Transverse colon (tissue), 4 donors: ENCODE data around the gene SLC19A1. TPM values are rescaled to one million over a fixed set of nuclear protein-coding genes. Genes with fewer than 3 reads are reported as not detected.

Experiments used
- DNase-seq: peaks from one replicate; pipeline ENCODE4 v3.0.0-alpha.2; 2019
- H3K27ac ChIP-seq, 4 donors: fragments of 200-600 bp; sonication (generic); 2 replicates each; pipeline ENCODE4 v1.5.1; 2016 to 2018; ENCODE audit warnings: inconsistent platforms in 4 of 4
- H3K27me3 ChIP-seq: fragments of 200-600 bp; sonication (generic); 2 replicates; pipeline ENCODE4 v1.5.1; 2017; ENCODE audit warnings: inconsistent platforms
- H3K36me3 ChIP-seq, 4 donors: fragments of 200-600 bp; sonication (generic); 2 replicates each; pipeline ENCODE4 v1.5.1; 2017 to 2019; ENCODE audit warnings: inconsistent platforms in 4 of 4
- H3K4me1 ChIP-seq, 4 donors: fragments of 200-600 bp; sonication (generic); 2 replicates each; pipeline ENCODE4 v1.5.1; 2017 to 2020; ENCODE audit warnings: inconsistent platforms in 4 of 4
- H3K4me3 ChIP-seq, 4 donors: fragments of 200-600 bp; sonication (generic); 1 replicate in 1 of 4; 2 replicates in 3 of 4; pipeline versions ENCODE4 v1.5.1 to v1.6.1; 2017 to 2019; ENCODE audit warnings: inconsistent platforms in 4 of 4
- H3K9me3 ChIP-seq, 2 donors: fragments of 200-600 bp; sonication (generic); 2 replicates each; pipeline ENCODE4 v1.5.1; 2017 to 2019; ENCODE audit warnings: inconsistent platforms in 2 of 2
- EP300 ChIP-seq: sonication (generic); formaldehyde crosslinking; IDR thresholded peaks from one replicate; pipeline ENCODE4 v1.6.1; 2017; ENCODE audit warnings: antibody characterized with exemption, low read depth
- POLR2A ChIP-seq: fragments of 450-650 bp; IDR thresholded peaks from one replicate; pipeline ENCODE4 v1.6.1; 2016; ENCODE audit warnings: antibody characterized with exemption, mild to moderate bottlenecking, moderate library complexity
- POLR2AphosphoS5 ChIP-seq, 3 donors: sonication (generic); formaldehyde crosslinking; IDR thresholded peaks; one replicate each; pipeline ENCODE4 v1.6.1; 2016; ENCODE audit warnings: antibody characterized with exemption in 3 of 3
- WGBS, 2 donors: methylation state at CpG; one replicate each; pipeline ENCODE4 v1.1.5; 2018; ENCODE audit warnings: low coverage in 1 of 2; 5-methylcytosine and 5-hydroxymethylcytosine counted together
- in situ Hi-C, 4 donors: fragments of 200-750 bp; cut with MboI; loops; one replicate each; pipeline versions ENCODE4 v1.15.0 to v1.15.1; 2017; ENCODE audit warnings: low sequenced_read_pairs in 3 of 4, low pct_ligation_motif_present in 1 of 4, low pct_unique_long_range_greater_than_20kb in 1 of 4
- intact Hi-C: fragments of 100-400 bp; cut with DNase I; formaldehyde crosslinking; loops from one replicate; pipeline ENCODE4 v1.15.1; 2023; ENCODE audit warnings: low total_unique reads
- total RNA-seq, 4 donors: library from RNA; depleted of rRNA; stranded (reverse); fragments of >200 nt; gene quantifications; one replicate each; pipeline ENCODE4 v1.1.0, GENCODE V29; 2016
- TF ChIP-seq, protein P1 (sequence below), 5 experiments: fragments of 200-600 bp in 3 of 5; fragments of 450-650 bp in 2 of 5; sonication (generic) in 3 of 5; IDR thresholded peaks; 1 replicate in 2 of 5; 2 replicates in 3 of 5; pipeline ENCODE4 v1.5.1; 2016 to 2017; ENCODE audit warnings: antibody characterized with exemption in 5 of 5, inconsistent platforms in 3 of 5, mild to moderate bottlenecking in 2 of 5, moderate library complexity in 1 of 5

SLC19A1 gene
- total RNA-seq, 4 donors from 2014 or later: 8.3 to 24.1 (median 17.3) TPM

DNA sequence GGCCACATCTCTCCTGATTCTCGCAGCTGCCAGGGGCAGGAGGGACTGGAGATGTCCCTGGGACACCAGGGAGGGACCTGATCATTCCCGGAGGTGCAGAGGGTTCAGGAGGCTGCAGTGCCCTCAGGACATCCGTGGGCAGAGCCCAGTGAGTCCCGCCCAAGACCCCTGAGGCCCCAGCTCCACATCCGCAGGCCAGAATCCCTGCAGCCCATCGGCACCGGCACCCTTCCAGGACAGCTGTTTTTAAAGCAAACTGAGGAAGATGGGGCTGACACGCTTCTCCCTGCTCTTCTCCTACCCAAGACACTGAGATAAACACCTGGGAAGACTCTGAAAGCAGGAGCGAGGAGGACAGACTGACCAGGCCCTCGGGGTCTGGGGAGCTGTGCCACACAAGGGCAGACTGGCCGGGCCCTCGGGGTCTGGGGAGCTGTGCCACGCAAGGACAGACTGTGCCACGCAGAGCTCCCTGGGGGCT, 25.5 kb downstream of the SLC19A1 start:
- no peak overlapping the region for H3K4me3 ChIP-seq
- intact Hi-C loops: no loop called here
- WGBS, 2 donors: 85% methylated on average over 14 of the region's 14 CpGs; no CpG with 5 or more reads in 1 of the 2 donors
- H3K4me1 ChIP-seq: peaks cover 0 to 15% (median 6%) of the 10 kb centered on the region in 4 donors
- H3K27me3 ChIP-seq: no peaks in the 10 kb centered on the region
- peaks cover 0 to 7% (median 0%) of the 10 kb centered on the region in 4 donors for H3K36me3 ChIP-seq
- TF ChIP-seq POLR2AphosphoS5 (IDR thresholded peaks at IDR 0.05) (no peak), POLR2A (no peak), EP300 (no peak)
- TF ChIP-seq, protein P1, sequence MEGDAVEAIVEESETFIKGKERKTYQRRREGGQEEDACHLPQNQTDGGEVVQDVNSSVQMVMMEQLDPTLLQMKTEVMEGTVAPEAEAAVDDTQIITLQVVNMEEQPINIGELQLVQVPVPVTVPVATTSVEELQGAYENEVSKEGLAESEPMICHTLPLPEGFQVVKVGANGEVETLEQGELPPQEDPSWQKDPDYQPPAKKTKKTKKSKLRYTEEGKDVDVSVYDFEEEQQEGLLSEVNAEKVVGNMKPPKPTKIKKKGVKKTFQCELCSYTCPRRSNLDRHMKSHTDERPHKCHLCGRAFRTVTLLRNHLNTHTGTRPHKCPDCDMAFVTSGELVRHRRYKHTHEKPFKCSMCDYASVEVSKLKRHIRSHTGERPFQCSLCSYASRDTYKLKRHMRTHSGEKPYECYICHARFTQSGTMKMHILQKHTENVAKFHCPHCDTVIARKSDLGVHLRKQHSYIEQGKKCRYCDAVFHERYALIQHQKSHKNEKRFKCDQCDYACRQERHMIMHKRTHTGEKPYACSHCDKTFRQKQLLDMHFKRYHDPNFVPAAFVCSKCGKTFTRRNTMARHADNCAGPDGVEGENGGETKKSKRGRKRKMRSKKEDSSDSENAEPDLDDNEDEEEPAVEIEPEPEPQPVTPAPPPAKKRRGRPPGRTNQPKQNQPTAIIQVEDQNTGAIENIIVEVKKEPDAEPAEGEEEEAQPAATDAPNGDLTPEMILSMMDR (IDR thresholded peaks at IDR 0.05): no peak
- in situ Hi-C loops: no loop called here
- no peak for DNase-seq
- H3K9me3 ChIP-seq: peaks cover 23 to 24% of the 10 kb centered on the region in 2 donors
- H3K27ac ChIP-seq: no peak overlapping the region

DNA sequence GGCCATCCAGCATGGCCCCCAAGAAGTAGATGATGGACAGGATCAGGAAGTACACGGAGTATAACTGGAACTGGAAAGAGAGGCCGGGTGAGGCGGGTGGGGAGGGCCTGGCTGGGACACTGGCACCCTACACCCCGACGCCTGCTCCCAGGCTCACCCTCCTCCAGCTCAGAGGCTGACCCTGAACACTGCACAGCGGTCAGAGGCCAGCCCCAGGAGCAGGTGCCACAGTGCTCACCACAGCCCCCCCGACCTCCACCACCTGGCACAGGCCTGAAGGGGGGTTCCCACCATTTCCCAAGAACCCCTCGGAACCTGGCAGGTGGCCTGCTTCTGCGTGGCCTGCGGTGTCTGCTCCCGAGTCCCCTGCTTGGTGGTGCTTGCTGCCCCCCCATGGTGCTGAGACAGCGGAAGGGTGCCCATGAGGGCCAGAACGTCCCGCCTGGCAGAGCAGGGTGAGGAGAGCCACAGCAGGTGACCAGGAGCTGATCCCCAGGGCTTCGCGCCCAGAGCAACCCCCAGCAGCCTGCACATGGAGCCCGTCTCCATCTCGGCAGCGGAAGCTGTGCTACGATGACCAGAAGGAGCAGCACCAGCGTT, 26.1 kb downstream of the SLC19A1 start:
- in situ Hi-C loops: no loop called here
- WGBS, 2 donors: 95% methylated on average over 21 of the region's 21 CpGs; no CpG with 5 or more reads in 1 of the 2 donors
- intact Hi-C loops: no loop called here
- Histone ChIP-seq H3K4me3 (no peak overlapping the region), H3K4me1 (peaks cover 0 to 15% (median 6%) of the 10 kb centered on the region in 4 donors), H3K27ac (no peak overlapping the region), H3K36me3 (peaks cover 0 to 6% (median 0%) of the 10 kb centered on the region in 4 donors), H3K9me3 (peaks cover 21 to 22% of the 10 kb centered on the region in 2 donors), H3K27me3 (no peaks in the 10 kb centered on the region)
- TF ChIP-seq EP300 (no peak), POLR2A (no peak)
- TF ChIP-seq, protein P1 (IDR thresholded peaks at IDR 0.05): no peak
- DNase-seq: no peak

DNA sequence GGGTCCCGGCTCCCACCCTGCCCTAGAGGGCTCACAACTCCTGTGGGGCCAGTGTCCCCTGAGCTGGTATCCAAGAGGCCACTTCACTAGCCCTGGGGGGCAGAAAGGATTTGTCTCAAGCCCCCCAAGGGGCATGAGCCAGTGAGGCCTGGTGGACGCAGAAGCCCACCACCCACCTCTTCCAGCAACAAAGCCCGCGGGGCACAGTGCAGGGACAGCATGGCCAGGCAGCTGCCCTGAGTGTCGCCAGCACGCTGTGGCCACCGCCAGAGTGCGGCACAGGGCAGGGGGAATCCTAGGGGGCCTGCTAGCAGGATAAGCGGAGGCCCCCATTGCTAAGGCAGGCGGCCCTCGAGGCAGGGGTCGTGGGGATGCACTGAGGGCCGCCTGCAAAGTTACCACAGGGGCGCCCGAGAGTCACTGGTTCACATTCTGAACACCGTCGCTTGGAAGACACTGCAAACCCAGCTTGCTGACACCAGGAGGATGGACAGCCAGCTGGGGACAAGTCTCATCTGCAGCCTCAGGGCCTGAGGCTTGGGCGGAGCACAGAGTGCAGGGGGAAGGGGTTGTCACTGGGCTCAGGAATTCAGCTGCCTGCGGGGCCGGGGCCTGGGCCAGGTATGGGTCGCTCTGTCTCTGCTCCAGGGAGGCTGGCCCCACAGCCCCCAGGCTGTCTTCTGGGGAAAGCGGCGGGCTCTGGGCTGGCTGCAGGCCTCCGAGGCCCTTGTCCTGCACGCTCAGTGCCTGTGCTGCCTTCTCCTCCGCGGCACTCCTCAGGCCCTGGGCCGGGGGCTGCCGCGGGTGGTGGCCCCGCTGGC, 26.8 kb downstream of the SLC19A1 start:
- in situ Hi-C loops (no loop called here), intact Hi-C loops (no loop called here)
- H3K4me3 ChIP-seq: no peak overlapping the region
- 98% methylated on average over 16 of the region's 31 CpGs; no CpG with 5 or more reads in 1 of the 2 donors for WGBS, 2 donors
- no peak for DNase-seq
- H3K27me3 ChIP-seq: no peaks in the 10 kb centered on the region
- TF ChIP-seq, protein P1 (IDR thresholded peaks at IDR 0.05): no peak
- TF ChIP-seq POLR2AphosphoS5 (IDR thresholded peaks at IDR 0.05) (no peak), POLR2A (no peak), EP300 (no peak)
- peaks cover 19 to 20% of the 10 kb centered on the region in 2 donors for H3K9me3 ChIP-seq
- peaks cover 0 to 6% (median 0%) of the 10 kb centered on the region in 4 donors for H3K36me3 ChIP-seq
- peaks cover 0 to 15% (median 6%) of the 10 kb centered on the region in 4 donors for H3K4me1 ChIP-seq
- H3K27ac ChIP-seq: no peak overlapping the region

DNA sequence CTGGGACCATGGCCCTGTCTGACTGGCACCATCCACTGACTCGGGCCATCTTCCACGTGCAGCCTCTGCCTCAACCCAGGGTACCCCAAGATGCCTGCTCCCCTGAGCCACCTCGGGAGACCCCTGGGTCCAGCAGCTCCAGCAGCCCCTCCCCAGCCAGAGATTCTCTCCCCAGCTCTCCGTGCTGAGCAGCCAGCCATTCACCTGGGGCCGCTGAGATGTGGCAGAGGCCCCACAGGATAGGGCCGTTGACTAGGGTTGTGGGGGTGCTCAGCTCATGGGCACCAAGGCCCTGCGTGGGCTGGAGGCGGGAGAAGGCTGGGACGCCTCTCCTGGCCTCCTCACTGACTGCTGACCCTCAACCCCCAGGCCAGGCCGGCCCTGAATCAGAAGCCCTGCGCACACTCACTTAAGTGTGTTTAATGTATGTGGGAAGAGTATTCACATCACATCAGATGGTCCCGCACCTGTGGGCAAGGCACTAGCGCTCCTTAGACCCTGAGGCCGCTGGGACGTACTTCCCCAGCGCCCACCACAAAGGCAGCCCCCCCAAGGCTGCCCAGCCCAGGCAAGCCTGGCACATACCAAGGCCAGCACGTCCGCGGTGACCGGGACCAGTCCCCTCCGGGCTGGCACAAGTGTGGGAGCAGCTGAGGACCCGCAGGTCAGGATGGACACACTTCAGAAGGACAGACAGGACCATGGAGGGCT, 27.8 kb downstream of the SLC19A1 start:
- Histone ChIP-seq H3K36me3 (peaks cover 0 to under 1% (median 0%) of the 10 kb centered on the region in 4 donors), H3K27me3 (no peaks in the 10 kb centered on the region), H3K27ac (no peak overlapping the region), H3K4me3 (no peak overlapping the region), H3K9me3 (peaks cover 10 to 11% of the 10 kb centered on the region in 2 donors), H3K4me1 (peaks cover 0 to 15% (median 6%) of the 10 kb centered on the region in 4 donors)
- 84% methylated on average over 21 of the region's 22 CpGs; no CpG with 5 or more reads in 1 of the 2 donors for WGBS, 2 donors
- in situ Hi-C loops: no loop called here
- no peak for DNase-seq
- intact Hi-C loops: no loop called here
- TF ChIP-seq POLR2A (no peak), EP300 (no peak), POLR2AphosphoS5 (IDR thresholded peaks at IDR 0.05) (no peak)
- TF ChIP-seq, protein P1 (IDR thresholded peaks at IDR 0.05): no peak
